ENCODE data around the gene TACC3.

The TACC3 gene

GRCh38 chr4:1746919-1747602 is 25.7 kb downstream of the TACC3 start:
- no peak for DNase-seq (ENCODE audit: low read depth)

- DNase-seq (ENCODE audit: low read depth) = no peak
These were observed 26.3 kb downstream of the TACC3 start for GRCh38 chr4:1747603-1747967.

DNA sequence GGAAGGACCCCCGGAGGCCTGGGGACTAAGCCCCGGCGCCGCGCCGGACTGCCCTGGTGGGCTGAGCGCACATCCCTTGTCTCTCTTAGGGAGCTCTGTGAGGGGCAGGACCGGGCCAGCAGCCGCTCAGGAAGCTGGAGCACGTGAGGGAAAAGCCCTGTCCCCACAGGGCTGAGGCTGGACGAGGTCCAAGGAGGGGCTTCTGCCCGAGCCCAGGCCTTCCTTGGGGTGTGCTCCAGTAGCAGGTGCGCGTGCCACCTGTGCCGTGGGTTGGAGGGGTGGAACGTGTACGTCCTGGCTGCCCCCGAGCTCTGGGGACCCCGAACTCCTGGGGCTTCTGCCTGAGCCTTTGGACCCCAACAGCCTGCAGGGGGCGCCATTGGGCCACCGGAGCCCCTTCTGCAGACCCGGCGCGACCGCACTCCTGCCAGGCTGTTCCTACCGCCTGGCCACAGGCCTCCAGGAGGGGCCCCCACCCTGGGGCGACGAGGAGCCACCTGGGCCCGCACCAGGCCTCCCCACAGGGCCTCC is 27.2 kb downstream of the TACC3 start:
- no peak for DNase-seq (ENCODE audit: low read depth)

DNA sequence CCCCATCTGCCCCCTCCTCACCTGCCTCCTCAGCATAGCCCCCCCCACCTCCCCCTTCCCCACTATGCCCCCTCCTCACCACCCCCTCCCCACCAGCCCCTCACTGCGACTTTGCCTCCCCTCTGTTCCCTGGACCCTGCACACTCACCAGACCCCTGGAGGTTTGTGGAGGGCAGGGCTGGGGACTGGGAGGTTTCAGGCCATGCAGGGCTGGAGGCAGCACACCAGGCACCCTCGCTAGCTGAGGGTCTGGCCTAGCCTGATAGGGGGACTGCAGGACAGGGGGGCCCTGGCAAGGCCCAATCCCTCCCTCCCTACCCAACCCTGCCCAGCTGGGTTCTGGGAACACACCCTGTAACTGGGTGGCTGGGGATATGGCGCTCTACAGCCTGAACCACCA is 28.0 kb downstream of the TACC3 start:
- no peak for DNase-seq (ENCODE audit: low read depth)

DNA sequence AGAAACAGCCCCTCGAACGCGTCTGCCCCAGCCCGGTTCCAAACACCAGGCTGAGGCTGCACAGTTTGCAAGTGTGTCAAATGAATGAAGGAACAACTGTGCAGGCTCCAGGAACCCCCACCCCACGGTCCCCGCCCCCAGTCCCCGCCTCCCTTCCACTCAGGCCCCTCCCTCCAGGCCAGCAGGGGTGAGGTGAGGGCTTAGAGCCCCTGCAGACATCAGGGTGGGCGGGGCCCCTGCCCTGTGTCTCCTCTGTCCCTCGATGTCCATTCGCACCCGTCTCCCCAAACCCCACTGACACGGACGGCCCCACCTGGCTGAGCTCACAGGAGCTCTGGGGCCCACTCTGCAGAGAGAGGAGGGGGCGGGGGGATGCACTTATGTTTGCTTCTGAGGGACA is 28.5 kb downstream of the TACC3 start:
- DNase-seq (ENCODE audit: low read depth) = no peak

GRCh38 chr4:1750381-1751154 is 29.2 kb downstream of the TACC3 start:
- DNase-seq (ENCODE audit: low read depth) = no peak

GRCh38 chr4:1751155-1751918 is 30.0 kb downstream of the TACC3 start:
- DNase-seq (ENCODE audit: low read depth) = no peak

- no peak for DNase-seq (ENCODE audit: low read depth)
These were observed 30.6 kb downstream of the TACC3 start for GRCh38 chr4:1751919-1752283.

DNA sequence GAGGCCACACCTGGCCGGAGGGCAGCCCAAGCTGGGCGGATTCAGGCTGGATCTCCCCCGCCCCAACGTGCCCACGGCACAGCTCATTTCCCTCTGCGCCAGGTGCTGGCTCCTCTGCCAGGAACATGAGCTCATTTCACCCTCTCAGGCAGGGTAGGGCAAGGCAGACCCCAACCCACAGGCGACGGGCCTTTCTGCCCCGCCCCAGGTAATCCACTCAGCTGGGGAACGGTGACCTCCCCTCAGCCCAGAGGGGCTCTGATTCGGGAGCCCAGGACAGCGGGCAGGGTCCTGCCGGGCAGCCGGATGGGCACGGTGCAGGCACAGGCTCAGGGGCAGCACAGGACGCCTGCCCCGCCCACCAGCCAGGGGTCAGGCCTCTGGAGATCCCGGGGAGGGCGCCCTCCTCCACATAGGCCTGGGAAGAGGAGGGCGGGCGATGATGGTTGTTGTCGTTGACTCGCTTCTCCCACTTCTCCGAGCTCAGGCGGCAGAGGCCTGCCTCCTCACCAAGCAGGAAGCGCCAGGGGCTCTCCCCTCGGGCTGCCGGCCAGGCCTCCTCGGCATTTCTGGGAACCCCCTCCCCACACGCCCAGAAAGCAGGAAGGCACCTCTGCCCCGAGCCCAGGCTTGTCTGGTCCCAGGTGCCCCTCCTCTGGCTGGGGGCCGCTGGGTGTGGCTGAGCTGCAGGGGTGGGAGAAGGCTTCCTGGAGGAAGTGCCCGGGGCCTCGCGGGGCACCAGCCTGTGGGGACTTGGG is 31.1 kb downstream of the TACC3 start:
- DNase-seq (ENCODE audit: low read depth) = no peak

GRCh38 chr4:1753294-1753696 is 32.0 kb downstream of the TACC3 start:
- DNase-seq (ENCODE audit: low read depth) = no peak

DNA sequence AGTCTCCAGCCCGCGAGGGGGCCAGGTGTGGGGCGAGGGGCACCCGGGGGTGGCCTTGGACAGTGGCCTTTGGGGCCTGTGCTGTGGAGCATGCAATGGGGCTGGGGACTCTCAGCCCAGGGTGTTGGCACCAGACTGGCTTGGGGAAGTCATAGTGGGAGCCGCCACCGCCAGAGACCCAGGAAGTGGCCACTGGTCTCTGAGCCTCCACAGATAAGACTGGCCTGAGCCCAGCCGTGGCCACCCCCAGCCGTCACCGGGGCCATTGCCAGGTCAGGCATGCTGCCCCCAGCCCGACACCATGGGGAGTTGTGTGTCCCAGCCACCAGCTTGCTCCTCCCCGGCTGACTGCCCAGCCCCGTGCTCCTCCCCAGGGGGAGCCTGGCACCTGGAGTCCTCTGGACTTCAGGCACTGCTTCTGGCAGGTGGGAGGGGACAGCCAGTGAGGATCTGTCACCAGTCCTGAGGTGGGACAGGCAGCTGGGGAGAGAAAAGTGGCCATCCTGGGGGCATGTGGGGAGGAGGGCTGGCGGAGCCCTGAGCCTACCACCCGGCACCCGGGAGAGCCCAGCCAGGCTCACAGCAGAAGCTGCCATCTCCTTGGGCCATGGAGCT is 32.5 kb downstream of the TACC3 start:
- no peak for DNase-seq (ENCODE audit: low read depth)

DNA sequence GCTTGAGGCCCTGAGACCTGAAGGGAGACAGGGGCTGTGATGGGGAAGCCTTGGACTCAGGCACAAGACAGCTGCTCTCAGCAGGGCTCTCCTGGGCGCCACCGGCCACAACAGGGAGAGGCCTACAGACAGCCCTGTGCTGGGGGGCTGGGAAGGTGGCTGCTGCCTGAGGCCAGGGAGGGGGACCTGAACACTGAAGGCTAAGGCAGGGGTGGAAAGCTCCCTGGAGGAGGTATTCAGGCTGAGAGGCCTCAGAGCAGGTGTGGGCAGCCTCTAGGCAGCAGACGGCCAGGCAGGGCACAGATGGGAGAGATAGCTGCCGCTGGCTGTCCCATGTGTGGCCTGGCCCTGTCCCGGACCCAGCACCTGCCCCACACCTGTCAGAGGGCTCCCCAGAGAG is 33.0 kb downstream of the TACC3 start:
- no peak for DNase-seq (ENCODE audit: low read depth)

- no peak for DNase-seq (ENCODE audit: low read depth)
These were observed 34.0 kb downstream of the TACC3 start for GRCh38 chr4:1755297-1755696.

DNA sequence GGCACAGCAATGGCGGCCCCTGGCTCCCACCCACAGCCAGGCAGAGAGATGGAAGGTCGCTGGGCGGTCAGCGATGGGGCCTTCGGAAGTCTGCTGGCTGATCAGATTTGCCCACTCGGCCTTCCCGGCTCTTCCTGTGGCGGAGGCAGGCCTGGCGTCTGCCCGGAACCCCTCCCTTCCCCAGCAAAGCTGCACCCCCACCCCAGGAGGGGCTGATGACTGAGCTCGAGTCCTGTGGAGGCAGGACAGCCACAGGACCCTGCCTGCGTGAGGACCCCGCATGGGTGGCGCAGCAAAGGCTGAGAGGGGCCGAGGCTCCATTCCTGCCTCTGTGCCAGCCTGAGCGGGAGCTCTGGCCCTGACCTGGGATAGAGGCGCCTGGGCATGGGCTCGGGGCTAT is 34.8 kb downstream of the TACC3 start:
- no peak for DNase-seq (ENCODE audit: low read depth)

DNA sequence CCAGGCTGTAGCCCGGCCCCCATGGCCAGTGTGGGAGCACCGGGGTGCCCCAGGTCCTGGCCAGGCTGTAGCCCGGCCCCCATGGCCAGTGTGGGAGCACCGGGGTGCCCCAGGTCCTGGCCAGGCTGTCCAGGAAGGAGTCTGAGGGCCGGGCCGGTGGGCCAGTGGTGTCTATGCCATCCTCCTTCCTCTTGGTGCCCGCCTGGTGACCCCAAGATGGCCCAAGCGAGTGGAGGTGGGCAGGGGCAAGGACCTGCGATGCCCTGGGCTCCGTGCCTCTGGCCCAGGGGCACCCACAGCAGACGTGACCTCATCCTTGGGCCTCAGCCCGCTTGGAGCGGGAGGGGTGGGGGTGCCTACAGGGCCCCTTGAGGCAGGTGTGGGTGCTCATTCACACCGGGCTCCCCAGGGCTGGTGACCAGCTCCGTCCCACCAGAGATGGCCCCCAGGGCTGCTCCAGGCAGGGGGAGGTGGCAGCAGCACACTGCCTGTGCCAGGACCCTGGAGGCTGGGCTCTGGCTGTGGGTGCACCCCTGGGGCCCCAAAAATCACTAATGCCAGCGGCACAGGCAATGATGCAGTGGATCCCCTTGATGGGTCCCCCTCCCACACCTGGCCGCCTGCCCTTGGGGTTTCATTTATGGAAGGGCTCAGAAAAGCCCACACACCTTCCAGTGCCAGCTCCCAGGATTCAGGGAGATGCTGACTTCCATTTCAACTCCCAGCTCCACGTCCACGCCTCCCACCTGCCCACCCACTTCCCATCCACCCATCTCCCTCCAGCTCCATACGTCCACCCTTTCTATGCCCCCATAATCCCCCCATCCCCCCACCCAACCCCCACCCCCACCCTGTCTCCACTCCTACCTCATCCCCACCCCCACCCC is 35.8 kb downstream of the TACC3 start:
- DNase-seq (ENCODE audit: low read depth) = no peak

DNA sequence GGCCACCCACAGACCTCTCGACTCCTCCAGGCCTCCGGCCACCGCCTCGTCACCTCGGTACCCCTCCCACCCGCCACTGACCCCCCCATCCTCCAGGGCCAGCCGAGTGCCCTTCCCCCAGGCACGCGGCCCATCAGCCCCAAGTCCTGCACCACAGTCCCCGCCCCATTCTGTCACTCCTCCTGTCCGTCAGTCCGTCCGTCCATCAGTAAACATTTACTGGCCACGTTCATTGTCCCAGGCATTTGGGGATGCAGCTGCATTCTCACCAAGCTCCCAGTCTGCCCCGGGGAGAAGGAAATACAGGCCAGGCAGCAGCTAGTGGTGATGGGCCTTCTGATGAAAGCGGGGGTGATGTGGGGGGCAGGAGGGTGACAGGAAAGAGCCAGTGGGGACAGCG is 36.5 kb downstream of the TACC3 start:
- DNase-seq (ENCODE audit: low read depth) = no peak

DNA sequence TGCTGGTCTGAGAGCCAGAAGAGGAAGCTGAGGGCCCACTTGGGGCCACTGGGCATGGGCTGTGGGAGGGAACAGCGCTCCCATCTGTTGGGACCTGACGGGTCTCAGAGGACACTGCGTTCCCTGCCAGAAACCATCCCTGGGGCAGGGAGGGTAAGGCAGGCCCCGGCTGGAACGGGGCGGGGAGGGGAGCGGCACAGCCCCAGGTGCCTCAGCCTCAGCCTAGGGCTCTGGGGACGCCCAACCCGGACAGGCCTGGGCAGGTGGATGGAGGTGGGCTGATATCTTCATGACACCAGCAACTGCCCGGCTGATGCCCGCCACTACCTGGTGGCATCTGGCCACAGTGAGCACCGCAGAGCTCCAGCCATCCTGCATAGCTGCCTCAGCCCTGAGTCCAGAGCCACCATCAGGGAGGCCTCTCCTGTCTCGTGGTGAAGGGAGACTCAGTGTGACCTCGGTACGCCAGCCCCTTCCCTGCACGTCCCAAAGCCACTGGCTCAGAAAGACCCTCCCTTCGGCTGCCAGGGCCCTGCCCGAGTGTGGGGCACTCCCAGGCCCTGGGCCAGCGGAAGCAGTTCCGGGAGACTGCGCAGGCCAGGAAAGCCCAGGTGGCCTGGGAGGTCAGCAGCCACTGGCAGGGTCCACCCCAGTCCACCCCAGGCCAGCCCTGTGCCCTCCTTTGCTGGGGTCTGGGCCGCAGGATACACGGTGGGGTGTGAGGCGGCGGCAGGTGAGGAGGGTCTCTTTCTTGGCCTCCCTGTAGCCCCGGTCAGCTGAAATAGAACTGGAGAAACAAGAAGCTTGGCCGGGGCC is 37.2 kb downstream of the TACC3 start:
- no peak for DNase-seq (ENCODE audit: low read depth)

DNA sequence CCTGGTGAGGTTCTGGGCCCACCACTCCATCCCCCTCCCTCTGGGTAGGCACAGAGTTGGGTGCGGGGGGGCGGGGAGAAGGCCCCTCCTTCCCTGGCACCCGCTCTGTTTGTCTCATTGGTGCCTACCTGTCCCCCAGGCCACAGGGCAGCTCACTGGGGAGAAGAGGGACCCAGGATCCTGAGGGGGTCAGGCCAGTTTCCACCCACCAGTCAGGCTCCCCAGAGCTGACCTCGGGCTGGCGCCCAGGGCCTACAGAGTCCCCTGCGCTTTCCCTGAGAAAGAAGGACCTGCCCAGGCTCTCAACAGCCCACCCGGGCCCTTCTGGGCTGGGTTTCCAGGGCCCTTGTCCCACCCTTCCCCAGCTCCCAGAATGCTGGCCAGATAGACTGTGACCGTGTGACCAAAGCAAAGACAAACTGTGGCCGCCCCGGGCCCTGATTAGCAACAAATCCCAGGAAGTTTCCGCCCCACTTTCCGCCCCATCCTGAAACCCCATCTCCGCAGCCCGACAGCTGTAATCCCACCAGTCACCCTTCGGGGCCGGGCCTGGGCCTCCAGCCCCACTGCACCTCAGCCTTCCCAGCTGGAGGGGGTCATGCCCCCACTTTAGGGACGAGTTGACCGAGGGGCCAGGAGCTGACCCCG is 38.0 kb downstream of the TACC3 start:
- no peak for DNase-seq (ENCODE audit: low read depth)

DNA sequence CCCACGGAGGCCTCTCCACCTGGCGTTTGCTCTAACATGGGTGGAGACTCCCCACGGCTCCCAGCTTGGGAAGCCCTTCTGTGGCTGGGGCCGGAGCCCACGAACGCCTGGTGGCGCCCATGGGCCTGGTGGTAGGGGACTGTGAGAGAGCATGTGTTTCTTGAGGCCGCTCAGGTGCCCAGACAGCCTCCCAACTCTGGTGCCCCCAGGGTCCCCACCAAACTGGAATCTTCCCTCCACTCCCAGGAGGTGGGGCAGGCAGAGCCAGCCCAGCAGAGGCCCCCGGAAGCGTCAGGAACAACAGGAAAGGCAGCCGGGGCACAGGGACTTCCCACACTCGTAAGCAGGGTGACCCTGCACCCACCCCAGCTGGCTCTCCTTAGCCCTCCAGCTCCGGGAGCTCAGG is 38.5 kb downstream of the TACC3 start:
- no peak for DNase-seq (ENCODE audit: low read depth)

All from GM04504 (cell line).